Activated T-cell treated with anti-CD3 and anti-CD28 coated beads for 48 hours (primary cell): ENCODE data around the gene PGBD5.

Experiments used
- DNase-seq: peaks from one replicate; pipeline ENCODE4 v3.0.0-alpha.2; 2020; ENCODE audit warnings: low read depth

The PGBD5 gene

GRCh38 chr1:230375147-230375546 lies 51.0 kb downstream of the PGBD5 start:
- DNase-seq, result no peak

- DNase-seq, result no peak
Observed at GRCh38 chr1:230371923-230372703, 54.0 kb downstream of the PGBD5 start.

GRCh38 chr1:230370109-230370508 lies 56.0 kb downstream of the PGBD5 start:
- DNase-seq, result no peak

GRCh38 chr1:230368871-230369270 lies 57.3 kb downstream of the PGBD5 start:
- no peak for DNase-seq

- DNase-seq, result no peak
Observed at GRCh38 chr1:230368363-230368762, 57.8 kb downstream of the PGBD5 start.

GRCh38 chr1:230366504-230366915 lies 59.6 kb downstream of the PGBD5 start:
- no peak for DNase-seq

GRCh38 chr1:230365723-230366307 lies 60.3 kb downstream of the PGBD5 start:
- DNase-seq, result no peak

DNA sequence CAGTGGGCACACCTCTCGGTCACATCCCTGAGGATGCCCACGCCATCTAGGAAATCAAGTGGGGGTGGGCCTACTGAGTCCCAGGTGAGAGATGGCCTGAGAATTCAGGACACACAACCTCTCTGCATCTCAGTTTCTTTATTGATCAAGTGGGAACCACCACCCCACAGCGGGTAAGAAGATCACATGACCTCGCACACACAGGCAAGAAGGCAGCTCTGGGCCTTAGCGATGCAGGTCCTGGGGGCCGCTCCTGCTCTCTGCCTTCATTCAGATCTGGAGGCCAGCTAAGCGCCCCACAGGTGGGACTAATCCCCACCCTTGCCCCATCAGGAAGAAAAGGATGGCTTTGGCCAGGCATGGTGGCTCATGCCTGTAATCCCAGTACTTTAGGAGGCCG lies 63.2 kb downstream of the PGBD5 start:
- DNase-seq, result no peak

DNA sequence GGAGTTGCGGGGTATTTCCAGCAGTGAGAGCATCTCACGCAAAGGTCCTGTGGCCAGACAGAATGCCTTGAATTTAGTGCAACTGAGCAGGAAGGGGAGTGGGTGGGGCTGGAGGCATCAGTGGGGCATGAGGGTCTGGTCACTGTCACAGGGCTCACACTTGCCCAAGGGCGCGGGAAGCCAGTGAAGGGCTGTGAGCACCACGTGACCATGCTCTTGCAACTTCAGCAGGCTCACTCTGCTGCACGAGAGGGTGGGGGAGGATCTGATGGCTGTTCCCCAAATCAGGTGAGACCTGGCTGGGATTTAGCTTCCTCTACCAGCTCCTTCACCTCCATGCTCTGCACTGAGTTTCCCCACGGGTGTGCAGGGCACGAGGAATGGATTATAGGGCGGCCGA lies 64.2 kb downstream of the PGBD5 start:
- no peak for DNase-seq

DNA sequence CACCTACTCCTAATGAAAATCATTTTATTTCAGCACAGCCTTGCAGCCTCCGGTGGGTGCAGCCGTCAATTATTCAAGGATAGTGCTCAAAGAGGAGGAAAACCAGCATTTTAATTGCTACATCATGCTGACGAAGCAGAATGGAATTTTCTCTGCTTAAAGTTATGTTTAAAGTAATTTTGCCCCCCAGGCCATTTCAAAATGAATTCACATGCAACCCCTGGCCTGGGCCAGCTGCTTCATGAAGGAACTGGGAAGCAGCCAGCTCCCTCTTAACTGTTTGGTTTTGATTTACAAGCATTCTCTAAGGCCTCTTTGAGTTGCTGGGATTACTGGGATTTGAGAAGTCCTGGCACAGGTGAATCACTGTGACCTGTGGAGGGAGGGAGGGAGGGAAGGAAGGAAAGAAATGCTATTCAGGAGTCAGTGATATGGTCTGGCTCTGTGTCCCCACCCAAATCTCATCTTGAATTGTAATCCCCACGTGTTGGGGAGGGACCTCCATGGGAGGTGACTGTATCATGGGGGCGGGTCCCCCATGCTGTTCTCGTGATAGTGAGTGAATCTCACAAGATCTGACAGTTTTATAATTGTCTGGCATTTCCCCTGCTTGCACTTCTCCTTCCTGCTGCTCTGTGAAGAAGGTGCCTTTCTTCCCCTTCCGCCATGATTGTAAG lies 66.0 kb downstream of the PGBD5 start:
- no peak for DNase-seq

DNA sequence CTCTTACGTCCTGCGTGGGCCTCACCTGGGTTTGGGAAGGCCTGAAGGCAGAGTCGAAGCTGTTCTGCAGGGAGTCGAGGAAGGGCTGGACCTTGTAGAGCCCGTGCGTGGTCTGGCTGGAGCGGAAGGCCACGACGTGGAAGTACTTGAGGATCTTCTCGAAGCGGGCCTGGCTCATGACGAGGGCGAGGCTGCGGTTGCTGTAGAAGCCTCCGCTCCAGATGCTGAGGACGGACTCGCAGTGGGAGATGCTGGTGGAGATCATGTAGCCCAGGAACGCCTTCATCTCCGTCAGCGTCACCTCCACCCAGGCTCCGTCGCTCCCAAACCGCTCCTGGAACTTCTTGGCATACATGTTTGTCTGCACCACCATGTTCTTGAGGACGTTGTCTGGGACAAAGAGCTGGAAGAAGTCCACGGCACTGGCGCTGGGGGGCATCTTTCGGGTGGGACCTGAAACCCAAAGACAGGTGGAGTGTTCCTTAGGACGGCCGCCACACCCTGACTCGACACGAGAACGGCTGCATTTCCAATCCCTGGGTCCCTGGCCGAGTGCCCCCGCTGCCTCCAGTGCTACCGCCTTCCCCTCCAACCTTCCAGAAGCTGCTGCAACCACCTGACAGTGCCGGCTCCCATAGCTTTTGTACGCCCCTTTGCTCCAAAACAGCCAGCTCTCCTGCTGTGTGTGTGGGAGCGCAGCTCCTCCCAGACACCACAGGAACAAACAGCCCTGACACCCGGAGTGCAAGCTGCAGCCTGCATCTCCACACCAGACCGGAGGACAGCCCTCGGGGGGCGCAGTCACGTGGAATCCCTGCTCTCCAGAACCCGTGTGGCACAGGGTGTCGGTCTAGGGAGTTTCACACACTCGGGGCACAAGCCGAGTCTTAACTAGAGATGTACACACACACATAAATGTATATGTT lies 69.0 kb downstream of the PGBD5 start:
- DNase-seq, result no peak

GRCh38 chr1:230356190-230356589 lies 69.9 kb downstream of the PGBD5 start:
- DNase-seq, result no peak

DNA sequence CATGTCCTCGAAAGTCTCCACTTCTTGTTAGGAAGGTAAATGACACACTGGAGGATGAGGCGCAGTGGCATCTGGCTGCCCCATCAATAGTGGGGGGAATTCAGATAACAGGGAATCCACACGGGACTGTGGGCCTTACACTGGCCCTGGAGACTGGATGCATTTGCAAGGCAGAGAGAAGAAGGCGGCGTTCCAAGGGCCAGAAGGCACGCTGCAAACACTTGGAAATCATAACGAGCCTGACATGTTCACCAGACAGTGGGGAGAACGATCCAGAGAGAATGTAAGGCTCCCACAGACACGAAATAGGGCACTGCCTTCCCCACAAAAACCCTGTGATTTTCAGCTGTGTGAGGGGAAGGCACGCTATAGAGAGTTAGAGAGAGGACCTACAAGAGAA lies 70.5 kb downstream of the PGBD5 start:
- no peak for DNase-seq

GRCh38 chr1:230355128-230355527 lies 71.0 kb downstream of the PGBD5 start:
- DNase-seq, result no peak

- no peak for DNase-seq
Observed at GRCh38 chr1:230354005-230354404, 72.1 kb downstream of the PGBD5 start.

GRCh38 chr1:230352537-230352936 lies 73.6 kb downstream of the PGBD5 start:
- DNase-seq, result no peak

DNA sequence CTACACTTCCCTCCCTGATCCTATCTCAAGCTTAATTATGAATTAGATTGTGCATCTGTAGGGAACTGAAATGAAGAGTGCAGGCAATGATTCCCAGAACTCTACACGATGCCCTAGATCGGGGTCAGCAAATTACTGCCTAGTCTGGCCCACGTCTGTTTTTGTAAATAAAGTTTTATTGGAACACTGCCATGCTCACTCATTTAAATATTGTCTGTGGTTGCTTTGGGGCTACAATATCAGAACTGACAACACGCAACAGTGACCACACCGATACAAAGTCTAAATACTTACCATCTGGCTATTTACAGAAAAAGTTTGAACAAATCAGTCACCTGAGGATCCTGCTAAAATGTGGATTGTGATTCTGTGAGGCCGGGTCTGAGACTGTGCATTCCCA lies 74.1 kb downstream of the PGBD5 start:
- no peak for DNase-seq

GRCh38 chr1:230351514-230351913 lies 74.6 kb downstream of the PGBD5 start:
- DNase-seq, result no peak

- DNase-seq, result no peak
Observed at GRCh38 chr1:230350208-230350921, 75.8 kb downstream of the PGBD5 start.

- DNase-seq, result no peak
Observed at GRCh38 chr1:230349020-230349393, 77.1 kb downstream of the PGBD5 start.

GRCh38 chr1:230348386-230349019 lies 77.6 kb downstream of the PGBD5 start:
- DNase-seq, result no peak
